Activated T-cell treated with anti-CD3 and anti-CD28 coated beads, Interleukin-2, amount 50 U/mL, for 48 hours (primary cell): Measurements from ENCODE around the gene HEYL.

Experiments used
- DNase-seq, 2 experiments: peaks; one replicate each; pipeline ENCODE4 v3.0.0-alpha.2; 2020

Gene HEYL

DNA sequence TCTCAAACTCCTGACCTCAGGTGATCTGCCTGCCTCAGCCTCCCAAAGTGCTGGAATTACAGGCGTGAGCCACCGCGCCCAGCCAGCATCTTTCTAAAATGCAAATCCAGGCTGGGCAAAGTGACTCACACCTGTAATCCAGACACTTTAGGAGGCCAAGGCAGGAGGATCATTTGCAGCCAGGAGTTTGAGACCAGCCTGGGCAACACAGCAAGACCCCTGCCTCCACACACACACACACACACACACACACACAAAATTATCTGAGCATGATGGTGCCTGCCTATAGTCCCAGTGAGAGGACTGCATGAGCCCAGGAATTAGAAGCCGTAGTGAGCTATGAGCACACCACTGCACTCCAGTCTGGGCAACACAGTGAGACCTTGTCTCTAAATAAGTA, 46.1 kb downstream of the HEYL start:
- no peak for DNase-seq

DNA sequence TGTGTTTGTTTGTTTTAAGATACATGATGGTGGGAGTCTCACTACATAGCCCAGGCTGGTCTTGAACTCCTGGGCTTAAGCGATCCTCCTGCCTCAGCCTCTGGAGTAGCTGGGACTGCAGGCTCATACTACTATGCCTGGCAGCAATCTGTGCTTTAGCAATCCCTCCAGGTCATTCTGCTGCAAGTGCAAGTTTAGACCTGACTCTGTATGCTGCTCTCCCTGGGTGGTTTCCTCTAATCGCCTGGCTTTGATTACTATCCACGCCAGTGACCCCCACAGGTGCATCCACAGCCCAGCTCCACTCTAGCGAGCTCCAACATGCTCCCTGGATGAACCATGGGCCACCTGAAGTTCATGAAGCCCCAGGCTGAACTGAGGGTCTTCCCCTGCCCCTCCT, 47.4 kb downstream of the HEYL start:
- no peak for DNase-seq

DNA sequence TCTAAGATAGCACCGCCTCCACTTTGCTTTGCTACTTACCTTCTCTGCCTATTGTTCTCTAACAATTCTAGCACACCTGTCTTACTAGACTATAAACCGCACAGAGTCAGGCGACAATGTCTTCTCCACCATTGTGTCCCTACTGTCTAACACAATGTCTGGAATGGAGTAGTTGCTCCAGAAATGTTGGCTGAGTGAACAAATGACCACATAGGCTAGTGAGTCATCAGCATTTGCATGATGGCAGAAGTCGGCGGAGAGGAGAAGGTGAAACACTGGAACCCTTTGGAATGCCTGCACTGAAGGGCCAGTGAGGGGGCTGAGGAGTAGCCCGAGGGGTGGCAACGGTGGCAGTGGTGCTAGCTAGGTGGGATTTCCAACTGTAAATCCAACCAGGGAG, 48.9 kb downstream of the HEYL start:
- no peak for DNase-seq

DNA sequence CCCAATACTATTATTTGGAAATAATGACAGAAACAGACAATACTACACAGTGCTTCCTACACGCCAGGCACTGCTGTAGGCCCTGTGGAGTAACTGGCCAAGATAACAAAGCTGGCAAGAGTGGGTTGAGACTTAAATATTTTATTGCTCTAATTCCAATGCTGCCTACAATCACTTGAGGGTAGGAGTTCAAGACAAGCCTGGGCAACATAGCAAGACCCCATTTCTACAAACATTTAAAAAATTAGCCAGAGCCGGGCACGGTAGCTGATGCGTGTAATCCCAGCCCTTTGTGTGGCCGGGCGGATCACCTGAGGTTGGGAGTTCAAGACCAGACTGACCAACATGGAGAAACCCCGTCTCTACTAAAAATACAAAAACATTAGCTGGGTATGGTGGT, 53.5 kb downstream of the HEYL start:
- DNase-seq: no peak

DNA sequence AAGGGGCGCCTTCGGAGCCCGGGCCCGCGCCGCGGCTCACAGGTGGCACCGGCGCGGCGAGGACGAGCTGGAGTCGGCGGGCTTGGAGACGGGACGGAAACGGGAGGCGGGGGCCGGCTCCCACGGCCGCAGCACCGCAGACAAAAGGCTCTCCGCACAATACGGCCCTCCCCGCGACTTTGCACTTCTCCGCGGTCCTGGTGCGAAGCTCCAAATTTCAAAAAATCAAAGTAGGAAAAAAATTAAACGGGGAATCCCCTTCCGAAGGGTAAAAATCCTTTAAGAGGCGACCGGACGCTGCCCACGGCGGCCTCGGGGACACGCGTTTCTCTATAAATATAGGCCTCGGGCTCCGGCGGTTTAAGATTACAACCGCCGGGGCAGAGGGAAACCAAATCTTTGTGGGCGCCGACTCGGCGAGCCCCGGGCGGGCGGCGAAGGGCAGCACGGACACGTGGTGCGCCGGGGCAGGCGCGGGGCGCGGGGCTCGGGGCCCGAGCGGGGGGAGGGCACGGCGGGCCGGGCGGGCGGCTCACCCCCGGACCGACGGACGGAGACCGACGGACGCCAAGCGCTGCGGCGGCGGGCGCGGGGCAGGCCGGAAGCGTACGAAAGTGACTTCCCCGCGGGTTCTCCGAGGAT, 63.3 kb downstream of the HEYL start:
- peak in 1 of 2 experiments; percentile 44 for DNase-seq

DNA sequence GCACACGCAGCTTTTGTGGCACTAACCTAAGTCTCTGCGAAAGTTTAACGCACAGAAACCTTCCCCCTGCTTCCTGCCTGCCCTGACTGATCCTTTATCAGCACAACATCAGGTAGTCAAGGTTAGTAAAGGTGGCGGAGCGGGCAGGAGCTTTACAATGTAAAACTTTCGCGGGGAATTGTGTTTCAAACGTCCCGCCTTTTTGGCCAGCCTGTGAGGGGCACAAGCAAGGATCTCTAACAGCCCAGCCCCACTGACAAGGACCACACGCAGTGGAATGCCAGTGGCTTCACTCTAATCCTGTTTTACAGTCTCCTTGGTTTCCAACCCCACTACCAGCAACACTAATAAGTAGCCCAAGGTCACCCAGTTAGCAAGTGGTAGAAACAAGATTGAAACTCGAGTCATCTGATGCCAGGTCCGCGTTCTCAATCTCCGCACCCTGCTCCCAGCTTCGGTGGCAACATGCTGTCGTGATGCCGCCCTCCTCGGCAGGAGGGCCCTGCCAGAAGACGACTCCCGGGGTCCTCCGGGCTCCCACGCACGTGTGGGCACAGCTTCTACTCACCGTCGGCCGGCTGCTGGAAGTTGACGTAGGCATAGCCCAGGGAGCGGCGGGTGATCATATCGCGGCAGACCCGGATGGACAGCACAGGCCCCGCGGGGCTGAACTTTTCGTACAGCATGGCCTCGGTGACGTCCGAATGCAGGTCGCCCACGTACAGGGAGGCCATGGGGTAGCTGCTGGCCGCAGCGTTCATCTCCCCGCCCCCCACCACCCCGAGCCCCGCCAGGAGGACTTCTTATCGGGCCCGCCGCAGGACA, 64.0 kb downstream of the HEYL start:
- DNase-seq: peak; percentile 61 to 68

DNA sequence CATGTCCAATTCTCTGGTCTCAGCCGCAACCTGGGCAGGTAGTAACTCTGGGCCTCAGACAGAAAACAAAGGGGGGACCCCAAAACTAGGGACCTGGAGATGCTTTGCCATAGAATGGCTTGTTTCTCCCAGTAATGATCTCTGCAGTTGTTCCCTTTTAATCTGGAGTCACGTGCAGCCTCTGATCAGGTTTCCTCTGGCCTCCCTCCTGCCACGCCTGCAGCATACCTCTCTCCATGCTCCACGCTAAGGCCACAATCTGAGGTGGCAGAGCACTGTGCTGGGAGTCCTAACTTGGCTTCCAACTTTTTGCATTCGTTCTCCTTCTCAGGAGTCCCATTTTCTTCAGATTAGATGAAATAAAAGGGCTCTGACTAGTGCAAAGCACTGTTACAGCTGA, 64.8 kb downstream of the HEYL start:
- DNase-seq: peak in 1 of 2 experiments; percentile 32
